ENCODE measurements around the gene TIMM23B.
"Not testable (repeated sequence)": the region's sequence is repeated elsewhere in the genome, so short reads cannot be mapped to it uniquely, and the experiment has no call there.

- TF ChIP-seq REST (IDR thresholded peaks at IDR 0.05; ENCODE audit: low read depth); EGR1 (IDR thresholded peaks at IDR 0.05; ENCODE audit: low read depth); ZBTB33 (IDR thresholded peaks at IDR 0.05; ENCODE audit: extremely low read depth, insufficient replicate concordance, low read length); POLR2AphosphoS5 (IDR thresholded peaks at IDR 0.05; ENCODE audit: low read depth, low read length); JUND (IDR thresholded peaks at IDR 0.05); RAD21 (IDR thresholded peaks at IDR 0.05; ENCODE audit: low read depth); EZH2phosphoT487 (IDR thresholded peaks at IDR 0.05; ENCODE audit: borderline replicate concordance); SP1 (IDR thresholded peaks at IDR 0.05; ENCODE audit: low read depth): not testable (repeated sequence)
- TF ChIP-seq, protein P1, sequence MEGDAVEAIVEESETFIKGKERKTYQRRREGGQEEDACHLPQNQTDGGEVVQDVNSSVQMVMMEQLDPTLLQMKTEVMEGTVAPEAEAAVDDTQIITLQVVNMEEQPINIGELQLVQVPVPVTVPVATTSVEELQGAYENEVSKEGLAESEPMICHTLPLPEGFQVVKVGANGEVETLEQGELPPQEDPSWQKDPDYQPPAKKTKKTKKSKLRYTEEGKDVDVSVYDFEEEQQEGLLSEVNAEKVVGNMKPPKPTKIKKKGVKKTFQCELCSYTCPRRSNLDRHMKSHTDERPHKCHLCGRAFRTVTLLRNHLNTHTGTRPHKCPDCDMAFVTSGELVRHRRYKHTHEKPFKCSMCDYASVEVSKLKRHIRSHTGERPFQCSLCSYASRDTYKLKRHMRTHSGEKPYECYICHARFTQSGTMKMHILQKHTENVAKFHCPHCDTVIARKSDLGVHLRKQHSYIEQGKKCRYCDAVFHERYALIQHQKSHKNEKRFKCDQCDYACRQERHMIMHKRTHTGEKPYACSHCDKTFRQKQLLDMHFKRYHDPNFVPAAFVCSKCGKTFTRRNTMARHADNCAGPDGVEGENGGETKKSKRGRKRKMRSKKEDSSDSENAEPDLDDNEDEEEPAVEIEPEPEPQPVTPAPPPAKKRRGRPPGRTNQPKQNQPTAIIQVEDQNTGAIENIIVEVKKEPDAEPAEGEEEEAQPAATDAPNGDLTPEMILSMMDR (IDR thresholded peaks at IDR 0.05 in 2 of 3, conservative IDR thresholded peaks at IDR 0.05 in 1 of 3; ENCODE audit: borderline replicate concordance in 1 of 3, insufficient read depth in 1 of 3, low read depth in 2 of 3, low read length in 2 of 3) = not testable (repeated sequence)
- TF ChIP-seq, protein P2, sequence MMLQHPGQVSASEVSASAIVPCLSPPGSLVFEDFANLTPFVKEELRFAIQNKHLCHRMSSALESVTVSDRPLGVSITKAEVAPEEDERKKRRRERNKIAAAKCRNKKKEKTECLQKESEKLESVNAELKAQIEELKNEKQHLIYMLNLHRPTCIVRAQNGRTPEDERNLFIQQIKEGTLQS (IDR thresholded peaks at IDR 0.05) = not testable (repeated sequence)
Measured at GRCh38 chr10:49995321-49995720, 53.5 kb downstream of the TIMM23B start.
